DMS153 (cell line): ENCODE measurements around the gene FITM2.

Experiments
- DNase-seq: peaks from one replicate; lab custom pipeline; 2025; lab: John Stamatoyannopoulos, UW

Gene FITM2

DNA sequence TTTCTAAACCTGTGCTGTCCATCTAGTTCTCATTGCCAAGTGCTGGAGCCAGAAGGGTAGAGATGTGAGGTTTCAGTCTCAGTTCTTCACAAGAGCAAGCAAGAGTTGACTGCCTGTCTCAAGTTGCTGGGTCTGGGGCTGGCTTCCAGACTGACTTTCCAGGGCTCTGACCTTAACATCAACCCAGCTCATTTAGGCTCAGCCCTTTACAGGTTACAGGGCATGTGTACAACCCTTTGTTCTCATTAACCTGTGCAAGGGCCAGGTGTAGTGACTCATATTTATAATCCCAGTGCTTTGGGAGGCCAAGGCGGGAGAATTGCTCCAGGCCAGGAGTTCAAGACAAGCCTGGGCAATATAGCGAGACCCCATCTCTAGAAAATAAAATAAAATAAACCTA lies 30.6 kb downstream of the FITM2 start:
- no peak for DNase-seq

DNA sequence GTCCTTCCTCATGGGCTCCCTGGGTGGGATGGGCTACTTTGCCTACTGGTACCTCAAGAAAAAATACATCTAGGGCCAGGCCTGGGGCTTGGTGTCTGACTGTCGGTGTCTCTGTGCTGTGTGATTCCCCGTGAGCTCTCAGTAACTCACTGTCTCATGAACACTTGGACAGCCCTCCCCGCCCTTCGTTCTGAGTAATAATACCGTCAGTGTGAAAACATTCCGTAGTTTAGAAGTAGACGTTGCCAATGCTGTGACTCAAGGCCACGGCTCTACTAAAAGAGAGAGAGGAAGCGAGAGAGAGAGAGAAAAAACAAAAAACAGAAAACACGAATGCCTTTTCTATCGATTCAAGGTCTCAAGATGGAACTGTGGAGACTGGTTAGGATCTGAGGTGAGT lies 31.8 kb downstream of the FITM2 start:
- no peak for DNase-seq

DNA sequence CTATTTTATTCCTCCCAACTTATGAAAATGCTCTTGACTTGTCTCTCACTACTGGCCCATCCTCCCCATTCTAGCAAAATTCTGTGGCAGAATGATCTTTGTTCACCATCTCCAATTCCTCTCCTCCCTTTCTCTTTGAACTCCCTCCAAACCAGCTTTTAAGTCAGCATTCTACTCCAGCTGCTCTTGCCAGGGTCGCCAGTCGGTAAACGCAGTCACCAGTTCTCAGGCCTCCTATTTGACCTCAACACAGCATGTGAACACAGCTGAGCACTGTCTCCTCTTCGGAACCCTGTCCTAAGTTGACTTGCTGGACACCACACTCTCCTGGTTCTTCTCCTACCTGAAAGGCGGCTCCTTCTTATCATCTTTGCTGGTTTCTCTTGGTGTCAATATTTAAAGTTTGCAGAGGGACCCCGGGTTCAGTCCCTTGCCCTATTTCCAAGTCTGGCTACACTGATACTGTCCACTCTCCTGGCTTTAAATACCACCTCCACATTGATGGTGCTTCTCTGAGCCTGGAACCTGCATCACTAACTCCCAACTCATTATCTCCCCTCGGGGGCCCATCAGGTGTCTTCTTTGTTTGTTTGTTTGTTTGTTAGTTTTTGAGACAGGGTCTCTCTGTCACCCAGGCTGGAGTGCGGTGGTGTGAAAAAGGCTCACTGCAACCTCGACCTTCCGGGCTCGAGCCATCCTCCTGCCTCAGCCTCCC lies 36.5 kb downstream of the FITM2 start:
- no peak for DNase-seq

DNA sequence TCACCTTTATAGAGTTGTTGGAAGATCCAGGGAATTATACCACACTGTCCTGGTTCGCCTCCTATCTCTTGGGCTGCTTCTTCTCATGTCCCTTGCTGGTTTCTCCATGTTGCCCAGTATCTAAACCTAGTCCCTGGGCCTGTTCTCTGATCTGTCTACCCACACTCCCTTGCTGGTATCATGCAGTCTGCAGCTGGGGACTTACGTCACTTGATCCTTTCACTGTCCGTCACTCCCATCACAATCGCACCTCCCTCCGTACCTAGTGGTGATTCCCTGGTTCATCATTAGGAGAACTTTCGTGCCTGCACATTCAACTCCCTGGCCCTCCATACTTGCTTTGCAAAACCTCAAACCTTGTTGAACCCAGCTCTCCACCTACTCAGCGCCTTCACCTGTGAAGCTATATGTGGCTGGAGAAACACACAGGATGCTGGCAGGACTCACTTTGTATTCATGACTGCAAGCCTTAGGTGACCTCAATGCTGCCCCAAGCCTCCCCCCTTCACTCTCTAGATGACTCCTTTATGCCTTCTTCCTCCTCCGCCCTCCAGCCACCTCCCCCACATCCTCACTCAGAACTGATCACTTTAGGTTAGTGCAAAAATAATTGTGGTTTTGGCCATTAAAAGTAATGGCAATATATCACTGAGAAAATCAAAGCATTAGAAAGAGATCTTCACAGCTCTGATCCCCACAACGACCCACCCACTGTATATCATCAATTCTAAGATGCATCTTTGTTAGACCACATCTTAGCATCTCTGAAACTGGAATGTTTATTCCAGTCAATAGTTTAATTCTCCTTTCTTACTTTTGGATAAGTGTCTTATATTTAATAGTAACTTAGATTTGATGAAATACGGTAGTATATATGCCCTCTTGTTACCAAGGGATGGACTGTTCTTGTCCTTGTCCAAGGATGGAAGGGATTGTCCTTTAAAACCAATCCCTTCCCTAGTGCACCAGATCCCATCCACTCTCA lies 37.5 kb downstream of the FITM2 start:
- no peak for DNase-seq

DNA sequence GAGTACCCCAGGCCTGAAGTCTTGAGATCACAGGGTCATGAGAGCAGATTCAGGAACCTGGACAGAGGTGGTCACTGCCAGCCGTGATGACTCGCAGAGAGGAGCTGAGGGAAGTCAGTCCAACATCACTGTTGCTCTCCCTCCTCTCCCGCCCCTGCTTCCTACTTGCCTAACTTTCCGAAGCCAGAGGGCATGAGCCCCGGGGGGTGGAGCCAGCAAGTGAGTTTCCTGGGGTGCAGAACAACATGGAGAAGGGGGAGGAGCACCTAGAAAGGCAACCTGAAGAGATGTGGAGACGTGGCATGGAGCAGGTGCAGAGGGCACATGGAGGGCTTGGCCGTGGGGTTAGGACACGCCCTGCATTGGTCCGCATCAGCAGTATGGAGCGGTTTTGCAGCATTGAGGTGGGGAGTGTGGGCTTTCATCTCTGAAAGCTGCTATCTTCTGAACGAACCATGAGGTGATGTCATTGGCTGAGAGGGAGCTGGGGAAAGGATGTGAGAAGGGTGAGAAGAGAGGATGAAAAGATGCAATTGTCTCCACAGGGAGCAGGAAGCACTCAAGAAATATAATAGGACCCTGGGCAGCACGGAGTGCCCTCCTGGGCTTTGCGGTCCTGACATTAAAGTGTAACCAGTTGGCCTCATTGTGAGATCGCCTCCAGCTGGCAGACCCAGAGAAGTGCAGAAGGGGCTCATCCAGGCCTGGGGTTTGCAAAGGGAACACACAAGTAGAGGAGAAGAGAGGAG lies 38.9 kb downstream of the FITM2 start:
- DNase-seq: peak; percentile 27

DNA sequence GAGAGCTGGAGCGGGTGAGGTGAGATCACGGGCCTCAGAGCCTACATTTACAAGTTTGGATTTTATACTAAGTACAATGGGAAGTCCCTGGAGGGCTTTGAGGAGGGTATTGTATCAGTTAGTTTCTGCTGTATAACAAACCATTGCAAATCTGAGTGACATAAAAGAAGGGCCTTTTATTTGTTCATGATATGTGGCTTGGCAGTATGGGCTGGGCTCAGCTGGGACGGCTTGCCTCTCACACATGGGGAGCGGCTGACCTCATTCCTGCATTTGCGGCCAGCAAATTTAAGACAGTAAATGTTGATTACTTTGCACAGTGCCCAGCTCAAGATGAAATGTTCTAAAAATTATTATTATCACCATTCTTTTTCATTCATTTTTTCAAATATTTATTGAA lies 42.2 kb downstream of the FITM2 start:
- DNase-seq: no peak

DNA sequence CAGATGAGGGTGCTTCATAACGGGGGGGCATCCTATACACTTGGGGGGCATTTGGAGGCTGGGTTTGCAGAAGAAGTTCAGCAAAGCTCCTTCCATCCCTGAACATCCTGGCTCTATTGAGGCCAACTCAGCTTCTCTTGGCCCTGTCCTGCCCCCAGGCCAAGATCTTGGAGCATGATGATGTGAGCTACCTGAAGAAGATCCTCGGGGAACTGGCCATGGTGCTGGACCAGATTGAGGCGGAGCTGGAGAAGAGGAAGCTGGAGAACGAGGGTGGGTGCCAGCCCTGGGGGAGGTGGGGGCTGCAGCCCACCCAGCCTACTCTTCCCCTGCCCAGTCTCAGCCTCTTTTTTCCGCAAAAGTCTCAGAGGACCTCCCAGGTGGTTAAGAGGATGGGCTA lies 46.7 kb downstream of the FITM2 start:
- no peak for DNase-seq

DNA sequence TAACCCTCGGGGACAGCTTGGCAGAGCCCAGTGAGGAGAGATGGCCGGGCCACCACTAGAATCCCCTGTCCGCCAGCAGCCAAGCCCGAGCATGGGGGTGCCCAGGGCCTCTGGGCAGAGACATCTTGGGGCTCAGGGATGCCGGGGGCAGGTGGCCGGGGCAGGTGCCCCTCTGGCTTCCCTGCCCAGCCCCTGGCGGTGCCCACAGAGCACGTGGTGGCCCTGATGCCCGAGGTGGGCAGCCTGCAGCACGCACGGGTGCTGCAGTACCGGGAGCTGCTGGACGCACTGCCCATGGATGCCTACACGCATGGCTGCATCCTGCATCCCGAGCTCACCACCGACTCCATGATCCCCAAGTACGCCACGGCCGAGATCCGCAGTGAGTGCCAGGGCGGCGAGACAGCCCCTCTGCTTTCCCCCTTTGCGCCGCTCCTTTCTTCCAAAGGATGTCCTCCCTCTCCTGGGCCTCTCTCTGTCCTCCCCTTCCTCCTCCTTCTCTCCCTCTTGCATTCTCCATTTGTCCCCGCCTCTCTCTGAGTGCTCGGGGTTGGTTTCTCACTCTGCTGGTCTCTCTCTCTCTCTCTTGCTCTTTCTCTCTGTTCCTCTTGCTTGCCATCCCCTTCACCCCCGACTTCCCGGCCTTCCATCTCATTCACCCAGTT lies 52.6 kb downstream of the FITM2 start:
- no peak for DNase-seq

DNA sequence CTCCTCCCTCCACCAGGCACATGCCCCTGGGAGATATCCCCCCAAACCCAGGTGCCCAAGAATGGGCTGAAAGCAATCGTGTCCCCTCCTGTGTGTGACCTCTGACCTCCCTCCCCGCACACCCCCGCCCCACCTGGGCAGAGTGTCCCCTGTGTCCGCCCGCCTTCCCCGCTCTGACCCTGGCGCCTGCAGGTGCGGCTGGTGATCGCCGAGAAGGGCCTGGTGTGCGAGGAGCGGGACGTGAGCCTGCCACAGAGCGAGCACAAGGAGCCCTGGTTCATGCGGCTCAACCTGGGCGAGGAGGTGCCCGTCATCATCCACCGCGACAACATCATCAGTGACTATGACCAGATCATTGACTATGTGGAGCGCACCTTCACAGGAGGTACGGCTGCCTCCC lies 54.0 kb downstream of the FITM2 start:
- no peak for DNase-seq

DNA sequence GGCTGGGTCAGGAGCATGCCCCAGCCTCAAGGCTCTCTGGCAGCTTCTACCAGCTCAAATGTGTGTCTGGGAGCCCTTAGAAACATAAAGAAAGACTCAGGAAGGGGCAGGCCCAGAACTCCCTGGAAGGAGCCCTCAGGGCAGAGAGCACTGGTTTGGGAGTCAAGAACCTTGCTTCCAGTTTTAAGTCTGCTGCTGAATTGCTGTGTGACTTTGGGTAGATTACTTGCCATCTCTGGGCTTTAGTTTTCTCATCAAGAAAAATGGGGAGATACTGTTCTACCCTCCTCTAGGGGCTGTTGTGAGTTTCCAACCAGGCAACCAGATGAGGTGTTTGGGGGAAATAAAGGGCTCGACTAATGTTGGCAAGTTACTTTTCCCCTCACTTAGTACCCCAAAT lies 55.1 kb downstream of the FITM2 start:
- DNase-seq: no peak

DNA sequence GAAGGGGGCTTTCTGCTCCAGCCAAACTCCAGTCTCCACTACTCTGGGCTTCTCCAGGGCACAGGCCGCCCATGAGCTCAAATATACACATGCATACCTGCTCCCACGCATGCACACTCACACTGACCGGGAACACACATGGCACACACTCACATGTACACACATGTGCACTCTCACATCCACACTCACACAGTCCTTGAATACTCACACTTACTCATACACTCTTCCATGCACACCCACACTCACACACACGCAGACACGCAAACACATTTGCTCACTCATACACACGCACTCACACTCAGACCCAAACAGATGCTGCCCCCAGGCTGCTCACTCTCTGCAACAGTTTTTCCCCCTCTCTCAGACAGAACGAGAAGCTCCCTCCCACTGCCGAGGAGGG lies 56.9 kb downstream of the FITM2 start:
- no peak for DNase-seq

DNA sequence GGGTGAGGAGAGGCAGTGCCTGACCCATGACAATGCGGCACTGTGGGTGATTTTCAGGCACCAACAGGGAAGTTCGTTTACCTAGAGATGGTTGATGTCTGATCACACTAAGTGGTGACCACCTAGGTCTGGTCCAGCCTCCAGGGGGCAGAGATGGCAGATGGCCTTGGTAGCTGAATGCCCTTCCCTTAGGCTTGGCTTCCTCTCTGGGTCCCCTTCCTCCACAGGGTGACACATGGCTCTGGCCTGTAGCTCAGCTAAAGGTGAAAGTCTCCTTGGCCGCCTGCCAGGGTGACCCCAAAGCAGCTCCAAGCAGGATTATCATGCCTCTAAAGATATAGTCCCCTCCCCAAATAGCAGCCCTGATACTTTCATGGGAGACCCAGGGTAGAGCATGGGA lies 57.5 kb downstream of the FITM2 start:
- no peak for DNase-seq
